HL-60 (cell line): Measurements from ENCODE around the gene ENTPD1.
"Not testable (repeated sequence)": the region's sequence is repeated elsewhere in the genome, so short reads cannot be mapped to it uniquely, and the experiment has no call there.

Source experiments
- DNase-seq, 2 experiments: peaks; one replicate each; pipeline ENCODE4 v3.0.0-alpha.2; 2010 to 2020; ENCODE audit warnings: low read depth in 1 of 2, low spot score in 1 of 2
- H3K27ac ChIP-seq: fragments of 250-450 bp; sonication (Bioruptor Pico); replicated peaks from 2 replicates; pipeline ENCODE4 v1.5.1; 2020; ENCODE audit warnings: mild to moderate bottlenecking, moderate library complexity
- H3K27me3 ChIP-seq: fragments of 250-450 bp; sonication (Bioruptor Pico); 2 replicates; pipeline ENCODE4 v1.5.1; 2021; ENCODE audit warnings: mild to moderate bottlenecking, moderate library complexity; ENCODE audit not compliant: insufficient read depth, poor library complexity, severe bottlenecking
- H3K4me3 ChIP-seq: replicated peaks from 2 replicates; pipeline ENCODE4 v1.5.1; 2011; ENCODE audit warnings: mild to moderate bottlenecking, control low read depth, low read length; ENCODE audit not compliant: insufficient read depth
- CTCF ChIP-seq: IDR thresholded peaks from one replicate; pipeline ENCODE4 v1.5.1; 2011; ENCODE audit warnings: low read length, control low read depth, inconsistent platforms; ENCODE audit not compliant: insufficient read depth
- GABPA ChIP-seq: IDR thresholded peaks from 2 replicates; pipeline ENCODE4 v1.6.1; 2012; ENCODE audit warnings: low read depth
- POLR2AphosphoS5 ChIP-seq: IDR thresholded peaks from 2 replicates; pipeline ENCODE4 v1.6.1; 2012; ENCODE audit warnings: low read depth
- SPI1 ChIP-seq: IDR thresholded peaks from 2 replicates; pipeline ENCODE4 v1.6.1; 2012; ENCODE audit warnings: low read depth, mild to moderate bottlenecking, borderline replicate concordance
- TF ChIP-seq, protein P1 (sequence below): IDR thresholded peaks from 2 replicates; pipeline ENCODE4 v1.6.1; 2012; ENCODE audit warnings: low read depth; ENCODE audit not compliant: insufficient replicate concordance

Gene ENTPD1

DNA sequence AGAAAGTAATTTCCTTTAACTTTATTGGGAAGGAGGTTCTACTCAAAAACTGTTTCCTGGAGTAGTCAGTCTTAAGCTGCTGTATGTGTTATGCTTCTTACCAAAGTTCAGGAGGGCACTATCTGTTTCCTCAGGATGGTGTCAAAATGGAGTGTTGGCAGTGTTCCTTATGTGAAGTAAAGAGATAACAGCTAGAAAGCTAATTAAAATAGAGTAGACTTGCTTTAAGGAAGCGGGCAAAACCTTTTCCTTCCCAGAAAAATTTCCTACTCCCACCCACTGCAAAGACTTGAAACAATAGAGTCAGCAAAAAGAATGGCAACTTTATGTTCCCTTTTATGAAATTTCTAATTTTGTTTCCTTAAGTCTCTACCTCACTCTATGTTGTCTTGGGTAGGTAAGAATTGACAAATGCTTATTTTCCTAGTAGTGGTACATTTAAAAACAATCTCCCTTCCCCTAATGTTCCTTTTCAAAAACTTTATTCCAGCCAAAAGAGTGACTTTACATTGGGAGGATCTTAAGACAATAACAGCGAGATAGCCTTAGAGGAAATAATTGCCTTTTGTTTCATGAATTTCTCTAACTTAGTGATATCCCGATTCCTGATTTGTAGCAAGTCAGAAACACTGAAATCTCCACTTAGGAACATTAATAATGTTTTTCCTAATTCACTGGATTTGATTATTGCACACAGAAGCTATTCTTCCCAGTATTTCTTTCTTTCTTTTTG is 26.5 kb upstream of the ENTPD1 start:
- TF ChIP-seq CTCF, result no peak
- TF ChIP-seq SPI1, result no peak
- TF ChIP-seq POLR2AphosphoS5, result no peak
- TF ChIP-seq, protein P1, sequence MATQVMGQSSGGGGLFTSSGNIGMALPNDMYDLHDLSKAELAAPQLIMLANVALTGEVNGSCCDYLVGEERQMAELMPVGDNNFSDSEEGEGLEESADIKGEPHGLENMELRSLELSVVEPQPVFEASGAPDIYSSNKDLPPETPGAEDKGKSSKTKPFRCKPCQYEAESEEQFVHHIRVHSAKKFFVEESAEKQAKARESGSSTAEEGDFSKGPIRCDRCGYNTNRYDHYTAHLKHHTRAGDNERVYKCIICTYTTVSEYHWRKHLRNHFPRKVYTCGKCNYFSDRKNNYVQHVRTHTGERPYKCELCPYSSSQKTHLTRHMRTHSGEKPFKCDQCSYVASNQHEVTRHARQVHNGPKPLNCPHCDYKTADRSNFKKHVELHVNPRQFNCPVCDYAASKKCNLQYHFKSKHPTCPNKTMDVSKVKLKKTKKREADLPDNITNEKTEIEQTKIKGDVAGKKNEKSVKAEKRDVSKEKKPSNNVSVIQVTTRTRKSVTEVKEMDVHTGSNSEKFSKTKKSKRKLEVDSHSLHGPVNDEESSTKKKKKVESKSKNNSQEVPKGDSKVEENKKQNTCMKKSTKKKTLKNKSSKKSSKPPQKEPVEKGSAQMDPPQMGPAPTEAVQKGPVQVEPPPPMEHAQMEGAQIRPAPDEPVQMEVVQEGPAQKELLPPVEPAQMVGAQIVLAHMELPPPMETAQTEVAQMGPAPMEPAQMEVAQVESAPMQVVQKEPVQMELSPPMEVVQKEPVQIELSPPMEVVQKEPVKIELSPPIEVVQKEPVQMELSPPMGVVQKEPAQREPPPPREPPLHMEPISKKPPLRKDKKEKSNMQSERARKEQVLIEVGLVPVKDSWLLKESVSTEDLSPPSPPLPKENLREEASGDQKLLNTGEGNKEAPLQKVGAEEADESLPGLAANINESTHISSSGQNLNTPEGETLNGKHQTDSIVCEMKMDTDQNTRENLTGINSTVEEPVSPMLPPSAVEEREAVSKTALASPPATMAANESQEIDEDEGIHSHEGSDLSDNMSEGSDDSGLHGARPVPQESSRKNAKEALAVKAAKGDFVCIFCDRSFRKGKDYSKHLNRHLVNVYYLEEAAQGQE, result no peak
- no peak for TF ChIP-seq GABPA
- H3K27ac ChIP-seq, result no peak overlapping the region
- no peaks in the 10 kb centered on the region for H3K27me3 ChIP-seq
- no peak overlapping the region for H3K4me3 ChIP-seq
- no peak for DNase-seq

DNA sequence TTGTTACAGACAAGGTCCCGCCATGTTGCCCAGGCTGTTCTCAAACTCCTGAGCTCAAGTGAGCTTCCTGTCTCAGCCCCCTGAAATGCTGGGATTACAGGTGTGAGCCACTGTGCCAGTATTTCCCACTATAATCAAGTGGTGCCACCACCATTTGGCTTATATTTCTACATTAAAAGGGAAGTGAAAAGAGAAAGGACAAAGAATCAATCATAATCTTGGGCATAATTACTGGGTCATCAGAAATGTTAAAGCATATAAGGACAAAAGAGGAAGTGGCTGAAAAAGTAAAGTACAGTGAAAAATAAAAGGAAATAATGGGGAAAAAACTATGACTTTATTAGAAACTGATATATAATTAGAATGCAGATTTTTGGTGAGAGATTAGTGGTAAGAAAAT is 25.7 kb upstream of the ENTPD1 start:
- DNase-seq, result no peak
- TF ChIP-seq SPI1 (peak; percentile 92), POLR2AphosphoS5 (no peak)
- no peak overlapping the region for H3K27ac ChIP-seq
- no peak overlapping the region for H3K4me3 ChIP-seq
- no peaks in the 10 kb centered on the region for H3K27me3 ChIP-seq

- H3K27me3 ChIP-seq, H3K27ac ChIP-seq, H3K4me3 ChIP-seq, DNase-seq: not testable (repeated sequence)
These were observed 23.1 kb upstream of the ENTPD1 start for GRCh38 chr10:95732907-95733306.

- Histone ChIP-seq H3K27me3 (no peaks in the 10 kb centered on the region), H3K27ac (no peak overlapping the region), H3K4me3 (no peak overlapping the region)
- no peak for DNase-seq
- TF ChIP-seq, protein P1, result no peak
- TF ChIP-seq SPI1 (no peak), GABPA (no peak), POLR2AphosphoS5 (no peak), CTCF (no peak)
These were observed 16.9 kb upstream of the ENTPD1 start for GRCh38 chr10:95739056-95739455.
